GM08714 (cell line): ENCODE data around the gene C1orf94.

Experiments used
- H3K4me3 ChIP-seq: fragments of 200-500 bp; sonication (Bioruptor generic); 2 replicates; pipeline ENCODE4 v1.5.1; 2014; ENCODE audit warnings: mild to moderate bottlenecking, low read length, inconsistent platforms
- ZNF274 ChIP-seq: IDR thresholded peaks from 2 replicates; pipeline ENCODE4 v1.6.1; 2012; ENCODE audit warnings: mild to moderate bottlenecking, low read depth, low read length

The C1orf94 gene

GRCh38 chr1:34262921-34263320, 86.2 kb downstream of the C1orf94 start:
- no peak overlapping the region for H3K4me3 ChIP-seq
- TF ChIP-seq ZNF274: no peak

- TF ChIP-seq ZNF274: no peak
- no peak overlapping the region for H3K4me3 ChIP-seq
Measured at GRCh38 chr1:34263406-34263805, 86.7 kb downstream of the C1orf94 start.

GRCh38 chr1:34265396-34265795, 88.7 kb downstream of the C1orf94 start:
- H3K4me3 ChIP-seq: no peak overlapping the region
- no peak for TF ChIP-seq ZNF274

- H3K4me3 ChIP-seq: no peak overlapping the region
- no peak for TF ChIP-seq ZNF274
Measured at GRCh38 chr1:34266127-34266951, 89.6 kb downstream of the C1orf94 start.

- H3K4me3 ChIP-seq: no peak overlapping the region
- no peak for TF ChIP-seq ZNF274
Measured at GRCh38 chr1:34267326-34267725, 90.6 kb downstream of the C1orf94 start.

GRCh38 chr1:34268311-34268954, 91.7 kb downstream of the C1orf94 start:
- no peak overlapping the region for H3K4me3 ChIP-seq
- no peak for TF ChIP-seq ZNF274
